IMR-90 (cell line): ENCODE results near the gene C7orf33. TPM values are rescaled to one million over a fixed set of nuclear protein-coding genes. Genes with fewer than 3 reads are reported as not detected.

Experiments used
- ATAC-seq: fragments of 200-7000 bp; cut with Tn5 transposase; 2 replicates; pipeline ENCODE4 v1.9.1; 2020; ENCODE audit warnings: low read depth, mild to moderate bottlenecking, moderate library complexity
- BruUV-seq: library from RNA; stranded (reverse); fragments of 400-500 nt; replicated peaks from 2 replicates; lab custom pipeline; 2021; lab: Mats Ljungman, UMichigan
- CTCF ChIA-PET: fragments of 300-600 bp; formaldehyde crosslinking; extraction: SDS; loops from one replicate; lab custom pipeline; 2021; ENCODE audit warnings: antibody characterized with exemption; lab: Yijun Ruan, JAX
- POLR2A ChIA-PET: fragments of 300-600 bp; sonication (Branson Sonifier 250); formaldehyde crosslinking; loops from one replicate; lab custom pipeline; 2022; ENCODE audit warnings: antibody characterized with exemption; ENCODE audit not compliant: unreplicated experiment; lab: Charles Lee
- DNase-seq: peaks from one replicate; pipeline ENCODE4 v3.0.0; 2013
- H2AFZ ChIP-seq: replicated peaks from 2 replicates; pipeline ENCODE3; 2013; ENCODE audit warnings: low read length, mild to moderate bottlenecking; ENCODE audit not compliant: poor library complexity
- H2AK5ac ChIP-seq: 2 replicates; pipeline ENCODE4 v1.6.1; 2013; ENCODE audit warnings: low read depth, low read length, inconsistent platforms
- H2AK9ac ChIP-seq: replicated peaks from 2 replicates; pipeline ENCODE3; 2013; ENCODE audit warnings: mild to moderate bottlenecking, low read depth, low read length, moderate library complexity; ENCODE audit not compliant: poor library complexity
- H2BK120ac ChIP-seq: 2 replicates; pipeline ENCODE4 v1.6.1; 2013; ENCODE audit warnings: low read depth, low read length, inconsistent platforms
- H2BK15ac ChIP-seq: 3 replicates; pipeline ENCODE4 v1.6.1; 2013; ENCODE audit warnings: low read depth, low read length, inconsistent platforms
- H2BK20ac ChIP-seq: 2 replicates; pipeline ENCODE4 v1.6.1; 2013; ENCODE audit warnings: low read depth, mild to moderate bottlenecking, inconsistent platforms, low read length, moderate library complexity
- H2BK5ac ChIP-seq: 2 replicates; pipeline ENCODE4 v1.6.1; 2013; ENCODE audit warnings: mild to moderate bottlenecking, low read depth, low read length, inconsistent platforms; ENCODE audit not compliant: poor library complexity, severe bottlenecking
- H3K14ac ChIP-seq: replicated peaks from 2 replicates; pipeline ENCODE4 v1.6.1; 2013; ENCODE audit warnings: low read depth, low read length, inconsistent platforms
- H3K18ac ChIP-seq: 2 replicates; pipeline ENCODE4 v1.6.1; 2013; ENCODE audit warnings: low read depth, low read length, control low read depth
- H3K23ac ChIP-seq: 2 replicates; pipeline ENCODE4 v1.6.1; 2013; ENCODE audit warnings: low read depth, low read length, inconsistent platforms
- H3K27ac ChIP-seq: 2 replicates; pipeline ENCODE4 v1.5.1; 2013; ENCODE audit warnings: mild to moderate bottlenecking, control low read depth, low read length; ENCODE audit not compliant: insufficient read depth
- H3K27me3 ChIP-seq: 2 replicates; pipeline ENCODE4 v1.6.1; 2013; ENCODE audit warnings: low read length; ENCODE audit not compliant: control insufficient read depth, insufficient read depth
- H3K36me3 ChIP-seq: 2 replicates; pipeline ENCODE4 v1.6.1; 2013; ENCODE audit warnings: low read length, mixed read lengths; ENCODE audit not compliant: control insufficient read depth, insufficient read depth
- H3K4ac ChIP-seq: 2 replicates; pipeline ENCODE4 v1.6.1; 2013; ENCODE audit warnings: low read depth, low read length, inconsistent platforms
- H3K4me1 ChIP-seq: 2 replicates; pipeline ENCODE4 v1.6.1; 2013; ENCODE audit warnings: low read length, mixed read lengths; ENCODE audit not compliant: control insufficient read depth, insufficient read depth
- H3K4me2 ChIP-seq: 2 replicates; pipeline ENCODE4 v1.6.1; 2013; ENCODE audit warnings: low read depth, mild to moderate bottlenecking, control low read depth, low read length, moderate library complexity
- H3K4me3 ChIP-seq: 2 replicates; pipeline ENCODE4 v1.5.1; 2013; ENCODE audit warnings: low read depth, mild to moderate bottlenecking, control low read depth, low read length, moderate library complexity; ENCODE audit not compliant: insufficient read depth
- H3K56ac ChIP-seq: 2 replicates; pipeline ENCODE4 v1.6.1; 2013; ENCODE audit warnings: low read length, inconsistent platforms; ENCODE audit not compliant: insufficient read depth; ENCODE audit errors: extremely low read depth
- H3K79me1 ChIP-seq, 2 experiments: 2 replicates each; pipeline ENCODE4 v1.6.1; 2013; ENCODE audit warnings: low read length in 2 of 2, inconsistent platforms in 1 of 2, low read depth in 1 of 2
- H3K9ac ChIP-seq: 2 replicates; pipeline ENCODE4 v1.6.1; 2013; ENCODE audit warnings: low read depth, low read length, control low read depth
- H3K9me1 ChIP-seq: 2 replicates; pipeline ENCODE4 v1.6.1; 2013; ENCODE audit warnings: low read length, inconsistent platforms; ENCODE audit not compliant: insufficient read depth
- H3K9me3 ChIP-seq: 2 replicates; pipeline ENCODE4 v1.6.1; 2013; ENCODE audit warnings: low read length; ENCODE audit not compliant: control insufficient read depth, insufficient read depth
- H4K20me1 ChIP-seq: 2 replicates; pipeline ENCODE4 v1.6.1; 2013; ENCODE audit warnings: low read length, inconsistent platforms; ENCODE audit not compliant: insufficient read depth
- H4K5ac ChIP-seq: 2 replicates; pipeline ENCODE4 v1.6.1; 2013; ENCODE audit warnings: mild to moderate bottlenecking, low read depth, low read length, control low read depth
- H4K8ac ChIP-seq, 2 experiments: 2 replicates each; pipeline ENCODE4 v1.6.1; 2013; ENCODE audit warnings: low read depth in 2 of 2, low read length in 2 of 2, control low read depth in 1 of 2, inconsistent platforms in 1 of 2
- H4K91ac ChIP-seq: 2 replicates; pipeline ENCODE4 v1.6.1; 2013; ENCODE audit warnings: low read depth, low read length, inconsistent platforms; ENCODE audit not compliant: insufficient read depth
- BHLHE40 ChIP-seq: fragments of 150-350 bp; IDR thresholded peaks from 2 replicates; pipeline ENCODE4 v1.6.1; 2016; ENCODE audit warnings: mild to moderate bottlenecking, low read depth, low read length
- CHD1 ChIP-seq: IDR thresholded peaks from 2 replicates; pipeline ENCODE4 v1.6.1; 2012; ENCODE audit warnings: low read depth, low read length, improper control_type of control experiment
- ELK1 ChIP-seq: fragments of 150-350 bp; IDR thresholded peaks from 2 replicates; pipeline ENCODE4 v1.6.1; 2016; ENCODE audit warnings: low read depth, mild to moderate bottlenecking, low read length, moderate library complexity, borderline replicate concordance
- FOS ChIP-seq: fragments of 150-350 bp; IDR thresholded peaks from 2 replicates; pipeline ENCODE4 v1.6.1; 2016; ENCODE audit warnings: low read depth, low read length
- MAFK ChIP-seq: IDR thresholded peaks from 2 replicates; pipeline ENCODE4 v1.6.1; 2012; ENCODE audit warnings: low read depth, low read length, improper control_type of control experiment
- MAZ ChIP-seq: IDR thresholded peaks from 2 replicates; pipeline ENCODE4 v1.6.1; 2012; ENCODE audit warnings: low read depth, mild to moderate bottlenecking, low read length, improper control_type of control experiment, moderate library complexity, borderline replicate concordance
- MXI1 ChIP-seq: IDR thresholded peaks from 2 replicates; pipeline ENCODE4 v1.6.1; 2012; ENCODE audit warnings: low read depth, mild to moderate bottlenecking, low read length, moderate library complexity, borderline replicate concordance
- NFE2L2 ChIP-seq: fragments of 150-350 bp; IDR thresholded peaks from 2 replicates; pipeline ENCODE4 v1.6.1; 2016; ENCODE audit warnings: low read depth, mild to moderate bottlenecking, low read length
- POLR2A ChIP-seq: IDR thresholded peaks from 2 replicates; pipeline ENCODE4 v1.6.1; 2012; ENCODE audit warnings: mild to moderate bottlenecking, low read depth, low read length
- RCOR1 ChIP-seq: IDR thresholded peaks from 2 replicates; pipeline ENCODE4 v1.6.1; 2012; ENCODE audit warnings: mild to moderate bottlenecking, low read length, improper control_type of control experiment; ENCODE audit not compliant: insufficient replicate concordance
- SMC3 ChIP-seq: fragments of 150-350 bp; IDR thresholded peaks from 2 replicates; pipeline ENCODE4 v1.6.1; 2016; ENCODE audit warnings: low read depth, mild to moderate bottlenecking, antibody characterized with exemption, low read length, moderate library complexity
- USF2 ChIP-seq: fragments of 150-350 bp; IDR thresholded peaks from 2 replicates; pipeline ENCODE4 v1.6.1; 2017; ENCODE audit warnings: mild to moderate bottlenecking, antibody characterized with exemption, low read length, low read depth
- WGBS, 2 experiments: methylation state at CpG; one replicate each; pipeline versions ENCODE4 v1.1.5 to v1.1.7; 2013; ENCODE audit warnings: missing lambda C conversion rate in 2 of 2; ENCODE audit not compliant: insufficient read length in 1 of 2; ENCODE audit errors: extremely low coverage in 2 of 2; 5-methylcytosine and 5-hydroxymethylcytosine counted together
- dilution Hi-C: fragments of 300-500 bp; cut with HindIII; formaldehyde crosslinking; loops from one replicate; pipeline ENCODE4 v1.14.3; 2018; ENCODE audit warnings: low sequenced_read_pairs; ENCODE audit not compliant: unreplicated experiment
- in situ Hi-C: fragments of 300-500 bp; cut with MboI; formaldehyde crosslinking; loops from 3 replicates; pipeline ENCODE4 v1.14.3; 2019; ENCODE audit warnings: low sequenced_read_pairs, inconsistent platforms, mixed read lengths
- intact Hi-C: fragments of 100-400 bp; cut with micrococcal nuclease; formaldehyde crosslinking; loops from 2 replicates; pipeline ENCODE4 v1.10.0; 2022
- polyA plus RNA-seq, 3 experiments: library from polyadenylated mRNA; depleted of rRNA; stranded (reverse); fragments of >200 nt; gene quantifications; 2 replicates each; pipeline ENCODE4 v1.2.3, GENCODE V29; 2012; ENCODE audit warnings: low replicate concordance in 1 of 3
- total RNA-seq: library from RNA; depleted of rRNA; stranded (reverse); fragments of >200 nt; gene quantifications from 2 replicates; pipeline ENCODE4 v1.2.3, GENCODE V29; 2012

C7orf33 gene
- total and polyA plus RNA-seq, 2 of the 4 experiments (the other 2 are of a cell fraction): not detected

- no peaks in the 10 kb centered on the region for H3K9me1 ChIP-seq
- H3K27me3 ChIP-seq: no peaks in the 10 kb centered on the region; the same call in 1 of the 2 replicates
- H2BK20ac ChIP-seq: no peak overlapping the region
- DNase-seq (peak; percentile 65), ATAC-seq (peak; percentile 78)
- no peaks in the 10 kb centered on the region for H3K79me1 ChIP-seq
- intact Hi-C loops (no loop called here), dilution Hi-C loops (no loop called here), in situ Hi-C loops (no loop called here)
- H2BK15ac ChIP-seq: no peak overlapping the region
- H4K20me1 ChIP-seq: no peaks in the 10 kb centered on the region
- H3K4ac ChIP-seq: no peak overlapping the region
- no peak overlapping the region for H3K14ac ChIP-seq
- H2BK5ac ChIP-seq: no peak overlapping the region
- H2AK5ac ChIP-seq: no peak overlapping the region
- ChIA-PET POLR2A (no interaction called here), CTCF (interaction anchor here (0.7 kb wide), 1 partner anchor 17 kb away, joined by 8 read pairs; no protein-coding TSS in a partner anchor)
- H3K27ac ChIP-seq: no peak overlapping the region
- H3K56ac ChIP-seq: no peak overlapping the region
- H3K9ac ChIP-seq: no peak overlapping the region
- H3K4me1 ChIP-seq: peaks cover 2% of the 10 kb centered on the region; the same call in 1 of the 2 replicates
- no CpG with 5 or more reads among the region's 4 CpGs for WGBS, 2 experiments
- no peak overlapping the region for H3K23ac ChIP-seq
- H4K5ac ChIP-seq: no peak overlapping the region
- H3K18ac ChIP-seq: no peak overlapping the region
- no TSS peak for BruUV-seq
- H4K91ac ChIP-seq: no peak overlapping the region
- no peak overlapping the region for H3K4me3 ChIP-seq
- H2BK120ac ChIP-seq: peak overlapping the region; percentile 72; the same call in 1 of the 2 replicates
- H3K9me3 ChIP-seq: no peaks in the 10 kb centered on the region
- no peak overlapping the region for H2AK9ac ChIP-seq
- no peak overlapping the region for H2AFZ ChIP-seq
- TF ChIP-seq SMC3 (no peak), BHLHE40 (no peak), USF2 (no peak), CHD1 (no peak), ELK1 (no peak), MXI1 (no peak), RCOR1 (no peak), FOS (no peak), NFE2L2 (no peak), MAZ (no peak), MAFK (no peak), POLR2A (no peak)
- no peaks in the 10 kb centered on the region for H3K36me3 ChIP-seq
- no peak overlapping the region for H3K4me2 ChIP-seq
- H4K8ac ChIP-seq: no peak overlapping the region
Measured at GRCh38 chr7:148650232-148650858, 59.8 kb downstream of the C7orf33 start.
